ENCODE results near the gene PPFIA1. TPM values are rescaled to one million over a fixed set of nuclear protein-coding genes. Genes with fewer than 3 reads are reported as not detected.
"Not testable (repeated sequence)": the region's sequence is repeated elsewhere in the genome, so short reads cannot be mapped to it uniquely, and the experiment has no call there.

The PPFIA1 gene
- polyA plus RNA-seq, 1 donor: 28.7 TPM

DNA sequence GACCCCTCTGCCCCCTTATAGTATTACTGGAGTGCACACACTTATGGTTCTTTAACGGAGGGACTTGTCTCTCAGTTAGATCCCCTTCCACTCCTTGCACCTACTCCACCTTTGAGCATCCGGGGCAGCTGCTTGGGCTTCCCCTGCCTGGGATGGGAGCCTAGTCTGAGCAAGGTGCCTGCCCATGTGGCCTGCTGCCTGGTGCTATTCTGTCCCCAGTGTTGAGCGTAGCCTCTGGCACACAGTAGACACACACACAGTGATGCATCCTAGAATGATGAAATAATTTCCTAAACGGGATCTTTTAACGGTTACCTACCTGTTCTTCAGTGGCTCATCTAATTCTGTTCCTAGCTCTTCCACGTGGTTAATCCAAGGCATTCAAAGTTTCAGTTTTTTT lies 22.4 kb downstream of the PPFIA1 start:
- H3K9me3 ChIP-seq (ENCODE audit: control insufficient read depth, low read depth, low read length): no peaks in the 10 kb centered on the region
- peaks cover 25% of the 10 kb centered on the region for H3K36me3 ChIP-seq (ENCODE audit: control insufficient read depth, insufficient read depth, low read length)
- no CpG with 5 or more reads among the region's 6 CpGs for WGBS (ENCODE audit: insufficient coverage, low lambda C conversion rate)
- H3K4me1 ChIP-seq (ENCODE audit: control insufficient read depth, insufficient read depth, low read length): no peaks in the 10 kb centered on the region
- no peak for DNase-seq
- no peak overlapping the region for H3K4me3 ChIP-seq (ENCODE audit: low read length)
- H3K27me3 ChIP-seq (ENCODE audit: control insufficient read depth, insufficient read depth, low read length): no peaks in the 10 kb centered on the region
- no peak overlapping the region for H3K27ac ChIP-seq (ENCODE audit: low read length)

DNA sequence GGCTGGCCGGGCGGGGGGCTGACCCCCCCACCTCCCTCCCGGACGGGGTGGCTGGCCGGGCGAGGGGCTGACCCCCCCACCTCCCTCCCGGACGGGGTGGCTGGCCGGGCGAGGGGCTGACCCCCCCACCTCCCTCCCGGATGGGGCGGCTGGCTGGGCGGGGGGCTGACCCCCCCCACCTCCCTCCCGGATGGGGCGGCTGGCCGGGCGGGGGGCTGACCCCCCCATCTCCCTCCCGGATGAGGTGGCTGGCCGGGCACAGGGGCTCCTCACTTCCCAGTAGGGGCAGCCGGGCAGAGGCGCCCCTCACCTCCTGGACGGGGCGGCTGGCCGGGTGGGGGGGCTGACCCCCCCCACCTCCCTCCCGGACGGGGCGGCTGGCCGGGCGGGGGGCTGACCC lies 24.7 kb downstream of the PPFIA1 start:
- not testable (repeated sequence) for H3K9me3 ChIP-seq (ENCODE audit: control insufficient read depth, low read depth, low read length); H3K27ac ChIP-seq (ENCODE audit: low read length); H3K4me3 ChIP-seq (ENCODE audit: low read length); DNase-seq; H3K4me1 ChIP-seq (ENCODE audit: control insufficient read depth, insufficient read depth, low read length); H3K27me3 ChIP-seq (ENCODE audit: control insufficient read depth, insufficient read depth, low read length)
- no CpG with 5 or more reads among the region's 29 CpGs for WGBS (ENCODE audit: insufficient coverage, low lambda C conversion rate)
- peaks cover 22% of the 10 kb centered on the region for H3K36me3 ChIP-seq (ENCODE audit: control insufficient read depth, insufficient read depth, low read length)

DNA sequence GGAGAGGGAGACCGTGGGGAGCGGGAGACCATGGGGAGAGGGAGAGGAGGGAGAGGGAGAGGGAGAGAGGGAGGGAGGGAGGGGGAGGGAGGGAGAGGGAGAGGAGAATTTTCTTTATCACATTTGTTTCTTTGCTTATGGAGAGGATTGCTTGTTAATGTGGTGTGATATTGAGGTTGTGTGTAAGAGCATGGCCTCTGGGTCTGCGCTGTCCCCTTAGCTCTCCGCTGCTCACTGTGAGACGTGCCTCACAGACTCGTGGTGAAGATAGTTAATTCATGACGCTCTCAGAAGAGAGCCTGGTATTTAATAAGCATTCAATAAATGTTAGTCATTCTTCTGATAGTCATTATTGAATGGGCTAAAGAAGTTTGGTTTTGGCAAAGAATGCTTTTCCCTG lies 26.2 kb downstream of the PPFIA1 start:
- WGBS (ENCODE audit: insufficient coverage, low lambda C conversion rate): no CpG with 5 or more reads among the region's 7 CpGs
- Histone ChIP-seq H3K27ac (ENCODE audit: low read length) (no peak overlapping the region), H3K36me3 (ENCODE audit: control insufficient read depth, insufficient read depth, low read length) (peaks cover 17% of the 10 kb centered on the region), H3K4me3 (ENCODE audit: low read length) (no peak overlapping the region), H3K9me3 (ENCODE audit: control insufficient read depth, low read depth, low read length) (no peaks in the 10 kb centered on the region), H3K4me1 (ENCODE audit: control insufficient read depth, insufficient read depth, low read length) (peaks cover 3% of the 10 kb centered on the region), H3K27me3 (ENCODE audit: control insufficient read depth, insufficient read depth, low read length) (no peaks in the 10 kb centered on the region)
- no peak for DNase-seq

DNA sequence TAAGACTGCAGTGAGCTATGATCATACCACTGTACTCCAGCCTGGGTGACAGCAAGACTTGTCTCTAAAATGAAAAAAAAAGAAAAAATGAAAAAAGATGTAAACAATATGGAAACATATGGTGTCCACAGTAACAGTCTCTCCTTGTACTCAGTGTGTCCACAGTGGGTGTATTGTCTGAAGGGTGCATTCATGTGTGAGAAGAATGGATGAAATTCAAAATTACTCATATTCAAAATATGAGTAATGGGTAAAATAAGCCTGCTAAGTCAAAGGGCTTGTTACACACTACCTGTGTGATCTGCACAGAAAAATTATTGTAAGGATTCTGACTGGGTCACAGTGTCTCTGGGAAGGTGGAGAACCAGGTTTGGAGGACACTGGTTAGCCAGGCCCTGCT lies 26.9 kb downstream of the PPFIA1 start:
- no peak for DNase-seq
- no peak overlapping the region for H3K4me3 ChIP-seq (ENCODE audit: low read length)
- H3K9me3 ChIP-seq (ENCODE audit: control insufficient read depth, low read depth, low read length): no peaks in the 10 kb centered on the region
- peaks cover 14% of the 10 kb centered on the region for H3K36me3 ChIP-seq (ENCODE audit: control insufficient read depth, insufficient read depth, low read length)
- H3K27ac ChIP-seq (ENCODE audit: low read length): no peak overlapping the region
- no peaks in the 10 kb centered on the region for H3K27me3 ChIP-seq (ENCODE audit: control insufficient read depth, insufficient read depth, low read length)
- peaks cover 3% of the 10 kb centered on the region for H3K4me1 ChIP-seq (ENCODE audit: control insufficient read depth, insufficient read depth, low read length)

DNA sequence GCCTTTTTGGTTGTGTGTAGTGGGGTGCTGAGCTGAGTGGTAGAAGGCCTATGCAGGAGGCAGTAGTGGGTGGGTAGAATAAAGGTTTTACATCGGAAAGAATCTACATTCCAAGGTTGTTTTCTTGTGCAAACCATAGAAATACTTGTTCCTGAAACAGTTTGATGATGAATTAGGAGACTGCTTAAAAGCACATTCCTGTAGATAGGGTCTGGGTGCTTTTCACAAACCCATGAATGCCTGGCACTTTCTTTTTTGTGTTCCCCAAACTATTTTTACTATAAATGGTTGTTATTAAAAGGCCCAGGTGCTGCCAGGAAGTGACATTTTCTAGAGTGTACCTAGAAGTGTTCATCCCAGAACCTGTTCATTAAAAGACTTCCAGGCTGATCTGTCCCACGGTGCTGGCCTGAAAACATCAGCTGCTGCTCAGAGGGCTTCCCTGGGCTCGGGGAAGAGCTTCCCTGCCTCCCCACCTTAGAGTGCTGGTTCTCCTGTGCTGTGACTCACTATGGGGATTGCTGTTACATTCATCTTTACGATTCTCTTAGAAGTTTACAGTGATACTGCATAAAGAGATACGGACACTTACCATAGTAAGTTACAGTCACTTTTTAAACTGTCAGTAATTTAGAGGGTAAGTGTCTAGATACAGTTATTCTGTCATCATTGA lies 27.9 kb downstream of the PPFIA1 start:
- Histone ChIP-seq H3K4me3 (ENCODE audit: low read length) (no peak overlapping the region), H3K4me1 (ENCODE audit: control insufficient read depth, insufficient read depth, low read length) (peaks cover 3% of the 10 kb centered on the region), H3K9me3 (ENCODE audit: control insufficient read depth, low read depth, low read length) (no peaks in the 10 kb centered on the region), H3K36me3 (ENCODE audit: control insufficient read depth, insufficient read depth, low read length) (peaks cover 10% of the 10 kb centered on the region), H3K27me3 (ENCODE audit: control insufficient read depth, insufficient read depth, low read length) (no peaks in the 10 kb centered on the region), H3K27ac (ENCODE audit: low read length) (no peak overlapping the region)
- no CpG with 5 or more reads among the region's 5 CpGs for WGBS (ENCODE audit: insufficient coverage, low lambda C conversion rate)
- no peak for DNase-seq

DNA sequence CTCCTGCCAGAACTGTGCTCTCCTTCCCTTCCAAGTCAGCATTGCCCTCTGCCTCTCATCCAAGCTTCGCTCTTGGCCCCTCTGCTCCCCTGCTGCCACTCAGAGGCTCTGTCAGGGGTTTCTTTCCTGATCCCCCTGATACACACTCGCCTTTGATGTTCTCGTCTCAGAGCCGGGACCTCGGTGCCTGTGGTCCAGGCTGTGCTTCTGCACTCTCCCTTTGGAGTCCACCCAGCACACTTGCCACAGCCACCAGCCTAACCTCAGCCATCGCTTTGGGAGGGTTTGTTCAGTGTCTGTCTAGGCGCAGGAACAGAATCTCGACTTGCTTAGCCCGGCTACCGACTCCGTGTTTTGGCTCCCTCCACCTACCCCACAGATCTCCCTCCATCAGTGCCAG lies 29.1 kb downstream of the PPFIA1 start:
- H3K27ac ChIP-seq (ENCODE audit: low read length): no peak overlapping the region
- 100% methylated on average over 3 of the region's 11 CpGs for WGBS (ENCODE audit: insufficient coverage, low lambda C conversion rate)
- H3K36me3 ChIP-seq (ENCODE audit: control insufficient read depth, insufficient read depth, low read length): peaks cover 6% of the 10 kb centered on the region
- no peaks in the 10 kb centered on the region for H3K27me3 ChIP-seq (ENCODE audit: control insufficient read depth, insufficient read depth, low read length)
- peaks cover 3% of the 10 kb centered on the region for H3K4me1 ChIP-seq (ENCODE audit: control insufficient read depth, insufficient read depth, low read length)
- no peak for DNase-seq
- no peaks in the 10 kb centered on the region for H3K9me3 ChIP-seq (ENCODE audit: control insufficient read depth, low read depth, low read length)
- H3K4me3 ChIP-seq (ENCODE audit: low read length): no peak overlapping the region

DNA sequence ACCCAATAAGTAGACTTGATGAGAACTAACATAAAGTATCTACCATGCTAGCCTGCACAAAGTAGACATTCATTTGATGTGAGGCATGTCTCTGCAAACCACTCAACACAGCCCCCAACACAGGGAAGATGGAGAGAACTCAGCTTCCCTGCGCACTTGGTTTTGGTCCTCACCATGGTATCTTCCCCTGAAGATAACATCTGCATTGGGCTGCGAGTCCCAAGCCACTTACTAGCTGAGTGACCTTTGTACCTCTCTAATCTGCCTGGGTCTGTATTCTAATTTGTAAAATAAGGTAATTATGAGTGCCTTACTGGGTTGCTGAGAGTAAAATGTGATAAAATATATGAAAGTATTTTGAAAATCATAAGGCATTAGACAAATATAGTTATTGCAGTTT lies 30.7 kb downstream of the PPFIA1 start:
- Histone ChIP-seq H3K9me3 (ENCODE audit: control insufficient read depth, low read depth, low read length) (no peaks in the 10 kb centered on the region), H3K4me3 (ENCODE audit: low read length) (no peak overlapping the region), H3K27ac (ENCODE audit: low read length) (no peak overlapping the region), H3K27me3 (ENCODE audit: control insufficient read depth, insufficient read depth, low read length) (no peaks in the 10 kb centered on the region), H3K4me1 (ENCODE audit: control insufficient read depth, insufficient read depth, low read length) (peaks cover 3% of the 10 kb centered on the region), H3K36me3 (ENCODE audit: control insufficient read depth, insufficient read depth, low read length) (peaks cover 9% of the 10 kb centered on the region)
- no peak for DNase-seq
- WGBS (ENCODE audit: insufficient coverage, low lambda C conversion rate): no CpG with 5 or more reads among the region's 2 CpGs

DNA sequence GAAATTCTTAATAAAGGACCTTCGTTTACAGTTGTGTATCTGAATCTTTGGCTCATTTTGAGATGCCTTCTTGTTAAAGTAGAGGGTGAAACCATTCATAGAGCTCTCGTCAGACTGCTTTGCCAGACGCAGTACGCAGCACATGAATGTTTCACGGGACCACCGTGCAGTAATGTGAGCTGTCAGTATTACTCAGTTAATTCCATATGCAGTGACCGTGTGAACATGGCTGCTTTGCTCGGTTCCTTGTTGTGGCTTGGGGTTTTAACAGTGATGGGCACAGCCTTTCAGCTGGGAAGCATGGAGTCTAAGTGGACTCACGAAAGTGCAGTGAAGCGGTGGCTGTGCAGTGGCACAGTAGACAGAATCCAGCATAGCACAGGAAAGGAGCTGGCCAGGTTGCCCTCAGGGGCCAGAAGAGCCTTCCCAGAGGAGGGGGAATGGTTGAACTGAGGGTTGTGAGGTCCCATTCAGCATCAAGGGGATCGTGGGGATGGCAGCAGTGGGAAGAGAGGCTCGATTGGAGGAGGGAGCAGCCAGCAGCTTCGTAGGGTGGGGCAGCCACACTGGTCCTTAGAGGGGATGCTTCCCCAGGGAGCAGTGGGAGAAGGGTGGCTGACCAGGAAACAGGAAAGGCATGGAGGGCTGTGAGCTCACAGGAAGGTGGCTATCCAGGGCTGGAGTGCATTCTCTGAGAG lies 31.4 kb downstream of the PPFIA1 start:
- peaks cover 12% of the 10 kb centered on the region for H3K36me3 ChIP-seq (ENCODE audit: control insufficient read depth, insufficient read depth, low read length)
- no peaks in the 10 kb centered on the region for H3K27me3 ChIP-seq (ENCODE audit: control insufficient read depth, insufficient read depth, low read length)
- no CpG with 5 or more reads among the region's 13 CpGs for WGBS (ENCODE audit: insufficient coverage, low lambda C conversion rate)
- H3K9me3 ChIP-seq (ENCODE audit: control insufficient read depth, low read depth, low read length): no peaks in the 10 kb centered on the region
- no peak for DNase-seq
- H3K4me1 ChIP-seq (ENCODE audit: control insufficient read depth, insufficient read depth, low read length): peaks cover 3% of the 10 kb centered on the region
- H3K27ac ChIP-seq (ENCODE audit: low read length): no peak overlapping the region
- H3K4me3 ChIP-seq (ENCODE audit: low read length): no peak overlapping the region

DNA sequence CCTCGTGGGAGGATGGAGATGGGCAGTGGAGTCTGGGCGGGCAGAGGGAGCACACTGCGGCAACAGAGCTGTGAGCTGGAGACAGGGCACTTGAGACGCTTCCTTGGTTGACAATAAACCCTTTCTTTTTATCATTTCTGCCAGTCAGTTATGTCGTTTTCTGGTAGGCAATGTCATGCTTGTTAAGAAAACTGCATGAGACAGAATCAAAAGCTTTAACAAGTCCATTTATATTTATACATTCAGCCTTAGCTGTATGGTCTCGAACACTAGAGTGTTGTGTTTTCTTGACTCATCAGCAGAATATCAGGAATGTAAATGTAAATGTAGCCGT lies 31.9 kb downstream of the PPFIA1 start:
- DNase-seq: no peak
- peaks cover 12% of the 10 kb centered on the region for H3K36me3 ChIP-seq (ENCODE audit: control insufficient read depth, insufficient read depth, low read length)
- H3K4me1 ChIP-seq (ENCODE audit: control insufficient read depth, insufficient read depth, low read length): peaks cover 3% of the 10 kb centered on the region
- H3K9me3 ChIP-seq (ENCODE audit: control insufficient read depth, low read depth, low read length): no peaks in the 10 kb centered on the region
- no peak overlapping the region for H3K4me3 ChIP-seq (ENCODE audit: low read length)
- H3K27ac ChIP-seq (ENCODE audit: low read length): no peak overlapping the region
- 100% methylated on average over 1 of the region's 7 CpGs for WGBS (ENCODE audit: insufficient coverage, low lambda C conversion rate)
- H3K27me3 ChIP-seq (ENCODE audit: control insufficient read depth, insufficient read depth, low read length): no peaks in the 10 kb centered on the region

DNA sequence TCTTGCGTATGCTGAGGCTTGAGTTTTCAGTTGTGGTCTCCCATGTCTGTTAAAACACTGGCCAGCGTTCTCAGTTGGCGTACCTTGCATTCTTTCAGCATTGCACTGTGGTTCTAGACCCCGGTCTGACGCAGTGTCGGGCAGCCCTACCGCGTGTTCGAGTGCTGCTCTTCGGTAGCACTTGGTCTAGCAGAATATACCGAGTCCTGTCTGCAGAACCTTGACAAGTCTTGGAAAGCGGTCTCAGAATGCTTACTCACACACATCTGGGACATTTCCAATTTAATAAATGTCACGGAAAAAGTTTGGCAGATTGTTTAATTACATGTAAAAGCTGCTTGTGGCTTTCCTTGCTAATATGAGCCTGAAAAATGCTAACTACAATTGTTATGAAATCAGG lies 32.6 kb downstream of the PPFIA1 start:
- no CpG with 5 or more reads among the region's 13 CpGs for WGBS (ENCODE audit: insufficient coverage, low lambda C conversion rate)
- no peaks in the 10 kb centered on the region for H3K27me3 ChIP-seq (ENCODE audit: control insufficient read depth, insufficient read depth, low read length)
- no peak overlapping the region for H3K4me3 ChIP-seq (ENCODE audit: low read length)
- H3K27ac ChIP-seq (ENCODE audit: low read length): no peak overlapping the region
- H3K4me1 ChIP-seq (ENCODE audit: control insufficient read depth, insufficient read depth, low read length): peaks cover 3% of the 10 kb centered on the region
- peaks cover 12% of the 10 kb centered on the region for H3K36me3 ChIP-seq (ENCODE audit: control insufficient read depth, insufficient read depth, low read length)
- DNase-seq: no peak
- no peaks in the 10 kb centered on the region for H3K9me3 ChIP-seq (ENCODE audit: control insufficient read depth, low read depth, low read length)

DNA sequence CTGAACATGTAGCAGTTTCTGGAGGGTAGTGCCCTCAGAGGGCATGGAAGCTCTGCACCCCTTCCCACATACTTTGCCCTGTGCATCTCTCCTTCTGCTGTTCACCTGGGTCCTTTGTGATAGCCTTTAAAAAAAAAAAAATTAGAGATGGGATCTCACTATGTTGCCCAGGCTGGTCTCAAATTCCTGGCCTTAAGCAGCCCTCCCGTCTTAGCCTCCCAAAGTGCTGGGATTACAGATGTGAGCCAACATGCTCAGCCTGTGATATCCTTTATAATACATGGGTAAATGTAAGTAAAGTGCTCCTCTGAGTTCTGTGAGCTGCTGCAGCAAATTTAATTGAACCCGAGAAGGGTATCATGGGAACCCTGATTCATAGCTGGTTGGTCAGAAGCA lies 33.7 kb downstream of the PPFIA1 start:
- H3K27me3 ChIP-seq (ENCODE audit: control insufficient read depth, insufficient read depth, low read length): no peaks in the 10 kb centered on the region
- DNase-seq: no peak
- no peaks in the 10 kb centered on the region for H3K9me3 ChIP-seq (ENCODE audit: control insufficient read depth, low read depth, low read length)
- WGBS (ENCODE audit: insufficient coverage, low lambda C conversion rate): no CpG with 5 or more reads among the region's 2 CpGs
- no peak overlapping the region for H3K27ac ChIP-seq (ENCODE audit: low read length)
- H3K4me3 ChIP-seq (ENCODE audit: low read length): no peak overlapping the region
- H3K4me1 ChIP-seq (ENCODE audit: control insufficient read depth, insufficient read depth, low read length): peaks cover 3% of the 10 kb centered on the region
- peaks cover 14% of the 10 kb centered on the region for H3K36me3 ChIP-seq (ENCODE audit: control insufficient read depth, insufficient read depth, low read length)

Data from large intestine (tissue), 3 donors.